DMS114 treated with DMSO at 0.1 percent for 48 hours (cell line): ENCODE results near the gene ARAP2.

Experiments used
- DNase-seq: peaks from one replicate; lab custom pipeline; 2025; ENCODE audit not compliant: unreplicated experiment; lab: John Stamatoyannopoulos, UW

ARAP2 gene

GRCh38 chr4:36244257-36245082, at the start of gene ARAP2:
TSS of gene ARAP2 (minus strand) at chr4:36244514. CDS start at chr4:36229486, 15,028 bp downstream.
- DNase-seq = no peak

GRCh38 chr4:36292556-36293188, 48.4 kb upstream of the ARAP2 start:
- no peak for DNase-seq

GRCh38 chr4:36290641-36291040, 46.3 kb upstream of the ARAP2 start:
- no peak for DNase-seq

GRCh38 chr4:36288731-36289426, 44.6 kb upstream of the ARAP2 start:
- DNase-seq = no peak

- DNase-seq = no peak
Observed at GRCh38 chr4:36286481-36286871, 42.2 kb upstream of the ARAP2 start.

- DNase-seq = no peak
Observed at GRCh38 chr4:36285784-36286480, 41.6 kb upstream of the ARAP2 start.

- no peak for DNase-seq
Observed at GRCh38 chr4:36283912-36284465, 39.7 kb upstream of the ARAP2 start.

- DNase-seq = no peak
Observed at GRCh38 chr4:36282503-36283030, 38.3 kb upstream of the ARAP2 start.

- no peak for DNase-seq
Observed at GRCh38 chr4:36281384-36282106, 37.2 kb upstream of the ARAP2 start, which contains the start of gene DTHD1. TSS of gene DTHD1 (plus strand) at chr4:36281616. CDS start at chr4:36281759, 143 bp downstream.

GRCh38 chr4:36280555-36280954, 36.2 kb upstream of the ARAP2 start:
- DNase-seq = no peak

GRCh38 chr4:36278789-36279188, 34.5 kb upstream of the ARAP2 start:
- no peak for DNase-seq

- DNase-seq = no peak
Observed at GRCh38 chr4:36277533-36277932, 33.2 kb upstream of the ARAP2 start.

GRCh38 chr4:36274158-36274557, 29.8 kb upstream of the ARAP2 start:
- DNase-seq = no peak

- DNase-seq = no peak
Observed at GRCh38 chr4:36273276-36273675, 29.0 kb upstream of the ARAP2 start.

- no peak for DNase-seq
Observed at GRCh38 chr4:36269533-36270173, 25.3 kb upstream of the ARAP2 start.

GRCh38 chr4:36269101-36269500, 24.8 kb upstream of the ARAP2 start:
- no peak for DNase-seq

- no peak for DNase-seq
Observed at GRCh38 chr4:36267486-36268268, 23.4 kb upstream of the ARAP2 start.

GRCh38 chr4:36264207-36264826, 20.0 kb upstream of the ARAP2 start:
- no peak for DNase-seq
